Amygdala (tissue), 56 donors: ENCODE measurements around the gene CYP4F11.
"Not testable (repeated sequence)": the region's sequence is repeated elsewhere in the genome, so short reads cannot be mapped to it uniquely, and the experiment has no call there.

Source experiments
- DNase-seq, 56 donors: peaks; one replicate each; lab custom pipeline; 2025; lab: John Stamatoyannopoulos, UW

Gene CYP4F11

GRCh38 chr19:15923702-15924101, 10.6 kb downstream of the CYP4F11 start:
- DNase-seq: no peak

GRCh38 chr19:15922021-15922420, 12.3 kb downstream of the CYP4F11 start:
- DNase-seq: no peak

GRCh38 chr19:15919243-15919642, 15.1 kb downstream of the CYP4F11 start:
- no peak for DNase-seq

GRCh38 chr19:15915109-15915508, 19.2 kb downstream of the CYP4F11 start:
- DNase-seq: no peak

- DNase-seq: no peak
Observed at GRCh38 chr19:15913830-15914229, 20.5 kb downstream of the CYP4F11 start.

- no peak for DNase-seq
Observed at GRCh38 chr19:15913384-15913783, 20.9 kb downstream of the CYP4F11 start.

- DNase-seq: no peak
Observed at GRCh38 chr19:15911599-15912235, 22.6 kb downstream of the CYP4F11 start.

- no peak for DNase-seq
Observed at GRCh38 chr19:15905026-15905425, 29.3 kb downstream of the CYP4F11 start.

GRCh38 chr19:15902898-15903297, 31.4 kb downstream of the CYP4F11 start:
- not testable (repeated sequence) for DNase-seq

GRCh38 chr19:15902254-15902653, 32.1 kb downstream of the CYP4F11 start:
- no peak for DNase-seq

- no peak for DNase-seq
Observed at GRCh38 chr19:15900504-15900903, 33.8 kb downstream of the CYP4F11 start.

- not testable (repeated sequence) for DNase-seq
Observed at GRCh38 chr19:15900032-15900431, 34.3 kb downstream of the CYP4F11 start.

GRCh38 chr19:15899561-15899960, 34.8 kb downstream of the CYP4F11 start:
- not testable (repeated sequence) for DNase-seq

- peak in 1 of 56 donors; percentile 7 for DNase-seq
Observed at GRCh38 chr19:15897738-15898276, 36.5 kb downstream of the CYP4F11 start, which contains the start of gene CYP4F2. Gene CYP4F2, minus strand, starts transcription at chr19:15898074. Its CDS starts 463 bp downstream, at chr19:15897611.

GRCh38 chr19:15897026-15897737, 37.1 kb downstream of the CYP4F11 start:
- DNase-seq: no peak

GRCh38 chr19:15895876-15896430, 38.4 kb downstream of the CYP4F11 start:
- DNase-seq: no peak

GRCh38 chr19:15894359-15894758, 40.0 kb downstream of the CYP4F11 start:
- DNase-seq: no peak

GRCh38 chr19:15893477-15893876, 40.9 kb downstream of the CYP4F11 start:
- no peak for DNase-seq

- DNase-seq: no peak
Observed at GRCh38 chr19:15892012-15892411, 42.3 kb downstream of the CYP4F11 start.

- no peak for DNase-seq
Observed at GRCh38 chr19:15891434-15891833, 42.9 kb downstream of the CYP4F11 start.

GRCh38 chr19:15889339-15889738, 45.0 kb downstream of the CYP4F11 start:
- not testable (repeated sequence) for DNase-seq
